ENCODE data around the gene NOS3.

NOS3 gene

GRCh38 chr7:151012031-151012692 lies 21.3 kb downstream of the NOS3 start:
- TF ChIP-seq CTCF (IDR thresholded peaks at IDR 0.05; ENCODE audit: extremely low read depth, missing control alignments) = no peak
- DNase-seq (ENCODE audit: low spot score) = no peak

GRCh38 chr7:151012911-151013347 lies 22.1 kb downstream of the NOS3 start:
- DNase-seq (ENCODE audit: low spot score) = peak; percentile 68

GRCh38 chr7:151013356-151013732 lies 22.5 kb downstream of the NOS3 start:
- TF ChIP-seq CTCF (IDR thresholded peaks at IDR 0.05; ENCODE audit: extremely low read depth, missing control alignments) = no peak

More at GRCh38 chr7:151012911-151013347, 22.1 kb downstream of the NOS3 start:
- TF ChIP-seq CTCF (IDR thresholded peaks at IDR 0.05; ENCODE audit: extremely low read depth, missing control alignments) = peak; percentile 41

GRCh38 chr7:151013733-151014497 lies 23.1 kb downstream of the NOS3 start:
- TF ChIP-seq CTCF (IDR thresholded peaks at IDR 0.05; ENCODE audit: extremely low read depth, missing control alignments) = no peak
- DNase-seq (ENCODE audit: low spot score) = peak; percentile 87

More at GRCh38 chr7:151013356-151013732, 22.5 kb downstream of the NOS3 start:
- DNase-seq (ENCODE audit: low spot score) = no peak

GRCh38 chr7:151014950-151015349 lies 24.1 kb downstream of the NOS3 start:
- TF ChIP-seq CTCF (IDR thresholded peaks at IDR 0.05; ENCODE audit: extremely low read depth, missing control alignments) = no peak
- no peak for DNase-seq (ENCODE audit: low spot score)

- no peak for DNase-seq (ENCODE audit: low spot score)
- TF ChIP-seq CTCF (IDR thresholded peaks at IDR 0.05; ENCODE audit: extremely low read depth, missing control alignments) = no peak
Observed at GRCh38 chr7:151015967-151016366, 25.1 kb downstream of the NOS3 start.

- DNase-seq (ENCODE audit: low spot score) = no peak
- no peak for TF ChIP-seq CTCF (IDR thresholded peaks at IDR 0.05; ENCODE audit: extremely low read depth, missing control alignments)
Observed at GRCh38 chr7:151016505-151016904, 25.7 kb downstream of the NOS3 start.

Measured in GM20000 (cell line).